Suprapubic skin (tissue), 4 donors: Measurements from ENCODE around the gene CREG1.

ENCODE experiments used
- CTCF ChIP-seq, 2 donors: fragments of 200-600 bp in 1 of 2; fragments of 450-650 bp in 1 of 2; sonication (generic) in 1 of 2; IDR thresholded peaks; one replicate each; pipeline ENCODE4 v1.5.1; 2016 to 2019; ENCODE audit warnings: antibody characterized with exemption in 2 of 2, mild to moderate bottlenecking in 1 of 2, moderate library complexity in 1 of 2
- EP300 ChIP-seq: sonication (generic); formaldehyde crosslinking; IDR thresholded peaks from one replicate; pipeline ENCODE4 v1.6.1; 2017; ENCODE audit warnings: antibody characterized with exemption
- POLR2A ChIP-seq, 2 donors: fragments of 450-650 bp; IDR thresholded peaks; one replicate each; pipeline ENCODE4 v1.6.1; 2017; ENCODE audit warnings: antibody characterized with exemption in 2 of 2, mild to moderate bottlenecking in 2 of 2, moderate library complexity in 2 of 2
- POLR2AphosphoS5 ChIP-seq, 3 donors: sonication (generic); formaldehyde crosslinking; IDR thresholded peaks; one replicate each; pipeline ENCODE4 v1.6.1; 2017; ENCODE audit warnings: antibody characterized with exemption in 3 of 3

DNA sequence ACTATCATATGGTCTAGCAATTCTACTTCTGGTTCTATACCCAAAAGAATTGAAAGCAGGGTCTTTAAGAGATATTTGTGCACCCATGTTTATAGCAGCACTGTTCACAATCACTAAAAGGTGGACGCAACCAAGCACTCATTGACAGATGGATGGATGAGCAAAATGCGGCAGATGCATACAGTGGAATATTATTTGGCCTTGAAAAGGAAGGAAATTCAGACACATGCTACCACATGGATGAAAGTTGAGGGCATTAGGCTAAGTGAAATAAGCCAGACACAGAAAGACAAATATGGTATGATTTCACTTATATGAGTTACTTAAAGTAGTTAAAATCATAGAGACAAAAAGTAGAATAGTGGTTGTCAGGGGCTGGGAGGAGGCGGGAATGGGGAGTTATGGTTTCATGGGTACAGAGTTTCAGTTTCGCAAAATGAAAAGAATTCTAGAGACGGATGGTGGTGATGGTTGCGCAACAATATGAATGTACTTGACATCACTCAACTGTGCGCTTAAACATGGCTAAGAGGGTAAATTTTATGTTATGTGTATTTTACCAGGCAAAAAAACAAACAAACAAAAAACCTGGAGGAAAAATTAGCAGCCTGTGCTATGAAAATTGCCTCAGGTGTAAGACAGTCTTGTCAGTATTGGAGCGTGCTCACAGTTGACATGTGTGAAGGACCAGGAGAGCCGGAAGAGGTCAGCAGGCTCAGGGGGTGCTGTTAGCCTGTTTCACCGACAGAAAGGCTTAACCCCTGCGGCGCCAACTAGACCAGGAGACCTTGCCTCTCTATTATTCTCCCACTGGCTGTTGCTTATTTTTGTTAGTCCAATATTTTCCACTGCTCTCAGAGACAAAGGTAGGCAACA lies 61.7 kb downstream of the CREG1 start:
- TF ChIP-seq CTCF (IDR thresholded peaks at IDR 0.05) (no peak), POLR2AphosphoS5 (IDR thresholded peaks at IDR 0.05) (no peak), POLR2A (IDR thresholded peaks at IDR 0.05) (no peak), EP300 (no peak)
